ENCODE data around the gene REV3L. TPM values are rescaled to one million over a fixed set of nuclear protein-coding genes. Genes with fewer than 3 reads are reported as not detected.

The REV3L gene
- total and polyA plus RNA-seq, 9 of the 15 experiments (the other 6 are each of a cell fraction or from before 2014, with no cell fraction given) = 5.5 to 24.4 (median 14.4) TPM

GRCh38 chr6:111258615-111259088, 224.4 kb downstream of the REV3L start (continued):
- no peak for TF ChIP-seq ZBTB33 (CRISPR knock-in tag; IDR thresholded peaks at IDR 0.05)
- peak; percentile 53; the same call in 1 of the 2 replicates for TF ChIP-seq BCOR (IDR thresholded peaks at IDR 0.05)
- no peak for TF ChIP-seq BRD4 (IDR thresholded peaks at IDR 0.05)
- no peak for TF ChIP-seq SP2 (IDR thresholded peaks at IDR 0.05; ENCODE audit: extremely low read depth, low read depth, low read length, poor library complexity, severe bottlenecking)
- TF ChIP-seq FOXO4 (CRISPR knock-in tag; IDR thresholded peaks at IDR 0.05) = no peak
- TF ChIP-seq KAT7 (CRISPR knock-in tag; IDR thresholded peaks at IDR 0.05; ENCODE audit: borderline replicate concordance) = 0 out of 2 replicates have a peak, but pooled peaks have one; percentile 14
- no peak for TF ChIP-seq NKRF (IDR thresholded peaks at IDR 0.05; ENCODE audit: borderline replicate concordance)
- no peak for TF ChIP-seq ZNF79 (CRISPR knock-in tag; IDR thresholded peaks at IDR 0.05; ENCODE audit: low read depth)
- TF ChIP-seq MGA (IDR thresholded peaks at IDR 0.05) = no peak
- no peak for TF ChIP-seq CBFA2T3 (IDR thresholded peaks at IDR 0.05)
- no peak for TF ChIP-seq NR3C1 (CRISPR knock-in tag; IDR thresholded peaks at IDR 0.05)
- no peak for TF ChIP-seq GTF2F1 (IDR thresholded peaks at IDR 0.05; ENCODE audit: low read depth, low read length)
